Activated T-helper 1 cell treated with anti-CD3 and anti-CD28 coated beads, Interleukin-12 subunit alpha, Interleukin-12 subunit beta, Interleukin-2, Interleukin-4 antibody, amounts not matched to agents 30 ng/mL and 10 ng/mL and 1 ng/mL, durations not matched to agents 14 hours and 24 hours and 36 hours (primary cell): ENCODE results near the gene GOLGA6L7. TPM values are rescaled to one million over a fixed set of nuclear protein-coding genes. Genes with fewer than 3 reads are reported as not detected.
"Not testable (repeated sequence)": the region's sequence is repeated elsewhere in the genome, so short reads cannot be mapped to it uniquely, and the experiment has no call there.

Experiments
- DNase-seq: peaks from one replicate; pipeline ENCODE4 v3.0.0; 2021; ENCODE audit warnings: low spot score
- H3K27ac Mint-ChIP-seq: one replicate; pipeline ENCODE4 v1.8.0; 2021; ENCODE audit warnings: mild to moderate bottlenecking, mixed read lengths
- H3K27me3 Mint-ChIP-seq: one replicate; pipeline ENCODE4 v1.8.0; 2022; ENCODE audit warnings: mild to moderate bottlenecking, moderate library complexity, mixed read lengths; ENCODE audit not compliant: insufficient read depth
- H3K36me3 Mint-ChIP-seq: one replicate; pipeline ENCODE4 v1.8.0; 2021; ENCODE audit warnings: low read depth, mixed read lengths
- H3K4me1 Mint-ChIP-seq: one replicate; pipeline ENCODE4 v1.8.0; 2021; ENCODE audit warnings: low read depth, mixed read lengths
- H3K4me3 Mint-ChIP-seq: one replicate; pipeline ENCODE4 v1.8.0; 2021; ENCODE audit warnings: mild to moderate bottlenecking, moderate library complexity, mixed read lengths
- H3K9me3 Mint-ChIP-seq: one replicate; pipeline ENCODE4 v1.8.0; 2021; ENCODE audit warnings: mixed read lengths
- intact Hi-C: fragments of 100-400 bp; cut with micrococcal nuclease; formaldehyde crosslinking; loops from one replicate; pipeline ENCODE4 v1.15.1; 2024
- total RNA-seq: library from RNA; stranded (reverse); gene quantifications from 2 replicates; pipeline ENCODE4 v1.2.3, GENCODE V29; 2022

GOLGA6L7 gene
- total RNA-seq, 1 donor from 2014 or later, result not detected

DNA sequence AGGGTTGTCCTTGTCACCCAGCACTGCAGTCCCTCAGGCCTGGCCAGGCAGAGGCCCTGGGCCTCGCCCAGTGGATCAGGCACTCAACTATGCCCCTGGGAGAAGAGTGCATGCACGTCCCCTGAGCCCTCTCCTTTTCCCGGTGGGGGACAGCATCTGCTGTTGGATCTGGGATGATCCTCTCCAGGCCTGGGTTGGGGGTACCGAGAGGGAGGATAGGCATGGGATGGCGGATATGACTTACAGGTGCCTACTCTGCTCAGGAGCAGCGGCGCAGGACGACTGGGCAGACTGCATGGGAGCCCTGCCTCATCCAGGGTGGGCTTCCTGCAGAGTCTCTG is 28.4 kb upstream of the GOLGA6L7 start:
- Mint-ChIP-seq H3K4me3 (no peak overlapping the region), H3K36me3 (no peaks in the 10 kb centered on the region), H3K27ac (no peak overlapping the region), H3K4me1 (no peaks in the 10 kb centered on the region), H3K9me3 (no peaks in the 10 kb centered on the region), H3K27me3 (peaks cover 11% of the 10 kb centered on the region)
- no peak for DNase-seq
- intact Hi-C loops, result no loop called here

- H3K36me3 Mint-ChIP-seq, result no peaks in the 10 kb centered on the region
- H3K9me3 Mint-ChIP-seq, result no peaks in the 10 kb centered on the region
- DNase-seq, result no peak
- H3K4me1 Mint-ChIP-seq, result no peaks in the 10 kb centered on the region
- H3K27me3 Mint-ChIP-seq, result peaks cover 11% of the 10 kb centered on the region
- intact Hi-C loops, result no loop called here
- H3K27ac Mint-ChIP-seq, result no peak overlapping the region
- H3K4me3 Mint-ChIP-seq, result no peak overlapping the region
Observed at GRCh38 chr15:28876131-28876844, 27.8 kb upstream of the GOLGA6L7 start.

DNA sequence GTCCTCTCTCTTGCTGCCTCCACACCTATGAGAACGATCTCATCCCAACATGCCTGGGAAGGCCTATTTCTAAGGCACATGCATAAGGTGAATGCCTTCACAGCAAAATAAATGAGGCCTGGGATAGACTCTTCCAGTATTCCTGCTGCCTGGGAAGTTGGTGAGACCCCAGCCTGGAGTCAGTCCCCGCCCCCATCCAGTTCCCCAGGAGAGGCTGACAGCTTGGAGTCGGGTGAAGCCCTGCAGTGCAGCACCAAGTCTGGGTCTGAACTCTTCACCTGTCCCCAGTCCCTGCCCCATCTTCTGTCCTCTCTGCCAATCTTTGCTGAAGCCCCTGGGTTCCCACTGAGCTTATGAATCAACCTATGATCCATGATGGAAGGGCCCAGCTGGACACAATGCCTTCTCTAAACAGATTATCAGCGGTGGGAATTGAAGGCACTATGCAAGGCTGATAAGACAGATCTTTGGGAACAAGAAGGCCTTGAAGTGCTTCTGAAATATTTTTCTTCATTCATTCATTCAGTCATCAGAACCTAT is 27.1 kb upstream of the GOLGA6L7 start:
- no peaks in the 10 kb centered on the region for H3K4me1 Mint-ChIP-seq
- H3K27me3 Mint-ChIP-seq, result peaks cover 10% of the 10 kb centered on the region
- H3K9me3 Mint-ChIP-seq, result no peaks in the 10 kb centered on the region
- no peak for DNase-seq
- intact Hi-C loops, result no loop called here
- no peak overlapping the region for H3K4me3 Mint-ChIP-seq
- no peaks in the 10 kb centered on the region for H3K36me3 Mint-ChIP-seq
- no peak overlapping the region for H3K27ac Mint-ChIP-seq

DNA sequence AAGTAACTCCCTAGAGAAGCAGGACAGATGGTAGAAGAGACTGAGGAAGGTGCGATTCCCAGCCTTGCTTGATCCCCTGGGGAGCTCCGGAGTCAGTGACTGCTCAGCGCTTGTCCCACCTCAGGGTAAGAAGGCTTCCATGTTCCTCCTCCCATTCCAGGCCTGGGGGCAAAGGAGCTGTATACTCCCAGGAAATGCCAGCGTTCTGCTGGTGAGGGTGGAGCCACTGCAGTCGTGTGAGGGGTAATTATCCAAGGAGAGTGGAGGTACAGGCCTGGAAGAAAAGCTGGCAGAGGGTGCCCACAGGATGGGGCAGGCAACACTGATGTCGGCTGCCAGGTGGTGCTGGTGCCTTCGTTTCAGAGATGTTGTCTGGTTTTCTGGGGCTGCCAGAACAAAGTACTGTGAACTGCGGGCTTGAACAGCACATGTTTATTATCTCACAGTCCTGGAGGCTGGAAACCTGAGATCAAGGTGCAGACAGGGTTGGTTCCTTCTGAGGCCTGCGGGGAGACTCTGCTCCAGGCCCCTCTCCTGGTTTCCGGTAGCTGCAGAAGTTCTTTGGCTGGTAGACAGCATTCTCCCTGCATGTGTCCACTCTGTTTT is 25.2 kb upstream of the GOLGA6L7 start:
- no peak for DNase-seq
- peaks cover 10% of the 10 kb centered on the region for H3K27me3 Mint-ChIP-seq
- intact Hi-C loops, result no loop called here
- no peak overlapping the region for H3K4me3 Mint-ChIP-seq
- H3K9me3 Mint-ChIP-seq, result no peaks in the 10 kb centered on the region
- H3K4me1 Mint-ChIP-seq, result no peaks in the 10 kb centered on the region
- H3K27ac Mint-ChIP-seq, result no peak overlapping the region
- H3K36me3 Mint-ChIP-seq, result no peaks in the 10 kb centered on the region

- H3K27me3 Mint-ChIP-seq, result peaks cover 9% of the 10 kb centered on the region
- H3K4me1 Mint-ChIP-seq, result no peaks in the 10 kb centered on the region
- no peak overlapping the region for H3K4me3 Mint-ChIP-seq
- no peak overlapping the region for H3K27ac Mint-ChIP-seq
- no peaks in the 10 kb centered on the region for H3K9me3 Mint-ChIP-seq
- H3K36me3 Mint-ChIP-seq, result no peaks in the 10 kb centered on the region
- DNase-seq, result no peak
- intact Hi-C loops, result no loop called here
Observed at GRCh38 chr15:28873006-28873405, 24.6 kb upstream of the GOLGA6L7 start.

- Mint-ChIP-seq H3K4me3 (no peak overlapping the region), H3K9me3 (no peaks in the 10 kb centered on the region), H3K4me1 (no peaks in the 10 kb centered on the region), H3K27me3 (peaks cover 5% of the 10 kb centered on the region), H3K36me3 (no peaks in the 10 kb centered on the region), H3K27ac (no peak overlapping the region)
- intact Hi-C loops, result no loop called here
- DNase-seq, result no peak
Observed at GRCh38 chr15:28871168-28871567, 22.7 kb upstream of the GOLGA6L7 start.

- intact Hi-C loops, result no loop called here
- no peak overlapping the region for H3K4me3 Mint-ChIP-seq
- no peaks in the 10 kb centered on the region for H3K36me3 Mint-ChIP-seq
- H3K4me1 Mint-ChIP-seq, result no peaks in the 10 kb centered on the region
- H3K27me3 Mint-ChIP-seq, result no peaks in the 10 kb centered on the region
- no peaks in the 10 kb centered on the region for H3K9me3 Mint-ChIP-seq
- DNase-seq, result no peak
- no peak overlapping the region for H3K27ac Mint-ChIP-seq
Observed at GRCh38 chr15:28868744-28869345, 20.4 kb upstream of the GOLGA6L7 start.

- H3K27ac Mint-ChIP-seq, H3K27me3 Mint-ChIP-seq, H3K4me1 Mint-ChIP-seq, DNase-seq, intact Hi-C loops, H3K36me3 Mint-ChIP-seq, H3K9me3 Mint-ChIP-seq, H3K4me3 Mint-ChIP-seq: not testable (repeated sequence)
Observed at GRCh38 chr15:28861589-28862293, 13.3 kb upstream of the GOLGA6L7 start.

GRCh38 chr15:28861031-28861534 is 12.6 kb upstream of the GOLGA6L7 start:
- no peak for DNase-seq
- intact Hi-C loops, result no loop called here
- Mint-ChIP-seq H3K27ac (no peak overlapping the region), H3K4me3 (no peak overlapping the region), H3K9me3 (no peaks in the 10 kb centered on the region), H3K36me3 (no peaks in the 10 kb centered on the region), H3K27me3 (peaks cover 5% of the 10 kb centered on the region), H3K4me1 (no peaks in the 10 kb centered on the region)

DNA sequence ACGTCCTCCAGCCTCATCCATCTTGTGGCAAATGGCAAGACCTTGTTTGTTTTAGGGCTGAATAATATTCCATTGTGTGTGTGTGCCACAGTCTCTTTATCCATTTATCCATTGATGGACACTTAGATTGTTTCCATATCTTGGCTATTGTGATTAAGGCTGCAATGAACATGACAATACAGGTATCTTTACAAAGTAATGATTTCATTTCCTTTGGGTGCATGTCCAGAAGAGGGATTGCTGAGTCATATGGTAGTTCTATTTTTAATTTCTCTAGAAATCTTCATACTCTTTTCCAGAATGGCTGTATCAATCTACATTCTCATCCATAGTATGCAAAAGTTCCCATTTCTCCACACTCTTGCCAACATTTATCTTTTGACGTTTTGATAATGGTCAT is 6.1 kb upstream of the GOLGA6L7 start:
- H3K36me3 Mint-ChIP-seq, H3K4me1 Mint-ChIP-seq, DNase-seq, intact Hi-C loops, H3K4me3 Mint-ChIP-seq, H3K27ac Mint-ChIP-seq, H3K9me3 Mint-ChIP-seq: not testable (repeated sequence)
- peaks cover 13% of the 10 kb centered on the region for H3K27me3 Mint-ChIP-seq

GRCh38 chr15:28853654-28854053 is 5.2 kb upstream of the GOLGA6L7 start:
- H3K4me3 Mint-ChIP-seq, H3K9me3 Mint-ChIP-seq, H3K4me1 Mint-ChIP-seq, H3K27ac Mint-ChIP-seq, intact Hi-C loops, DNase-seq, H3K36me3 Mint-ChIP-seq: not testable (repeated sequence)
- peaks cover 13% of the 10 kb centered on the region for H3K27me3 Mint-ChIP-seq

GRCh38 chr15:28849766-28850165 is 1.3 kb upstream of the GOLGA6L7 start:
- intact Hi-C loops, result not testable (repeated sequence)

DNA sequence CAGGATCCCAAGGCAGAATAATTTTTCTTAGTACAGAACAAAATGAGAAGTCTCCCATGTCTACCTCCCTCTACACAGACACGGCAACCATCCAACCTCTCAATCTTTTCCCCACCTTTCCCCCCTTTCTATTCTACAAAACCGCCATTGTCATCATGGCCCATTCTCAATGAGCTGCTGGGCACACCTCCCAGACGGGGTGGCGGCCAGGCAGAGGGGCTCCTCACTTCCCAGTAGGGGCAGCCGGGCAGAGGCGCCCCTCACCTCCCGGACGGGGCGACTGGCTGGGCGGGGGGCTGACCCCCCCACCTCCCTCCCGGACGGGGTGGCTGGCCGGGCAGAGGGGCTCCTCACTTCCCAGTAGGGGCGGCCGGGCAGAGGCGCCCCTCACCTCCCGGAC is 827 bp upstream of the GOLGA6L7 start:
- intact Hi-C loops, H3K27ac Mint-ChIP-seq, DNase-seq, H3K4me3 Mint-ChIP-seq, H3K4me1 Mint-ChIP-seq, H3K36me3 Mint-ChIP-seq, H3K9me3 Mint-ChIP-seq: not testable (repeated sequence)
- H3K27me3 Mint-ChIP-seq, result peaks cover 12% of the 10 kb centered on the region

More at GRCh38 chr15:28849766-28850165, 1.3 kb upstream of the GOLGA6L7 start:
- not testable (repeated sequence) for H3K4me3 Mint-ChIP-seq, H3K27ac Mint-ChIP-seq, DNase-seq, H3K9me3 Mint-ChIP-seq, H3K36me3 Mint-ChIP-seq, H3K4me1 Mint-ChIP-seq
- H3K27me3 Mint-ChIP-seq, result peaks cover 12% of the 10 kb centered on the region
